ENCODE measurements around the gene AMBRA1.

GRCh38 chr11:46408407-46408986, 185.3 kb downstream of the AMBRA1 start:
- TF ChIP-seq CTCF (IDR thresholded peaks at IDR 0.05; ENCODE audit: insufficient read depth, low read length, poor library complexity, severe bottlenecking): no peak
- TF ChIP-seq EZH2phosphoT487 (conservative IDR thresholded peaks at IDR 0.05; ENCODE audit: low read length): no peak
